Measurements from ENCODE around the gene TCF3. TPM values are rescaled to one million over a fixed set of nuclear protein-coding genes. Genes with fewer than 3 reads are reported as not detected.

The TCF3 gene
- total and polyA plus RNA-seq, 2 of the 8 experiments (the other 6 are each of a cell fraction or from before 2014, with no cell fraction given): 241 to 348 TPM

DNA sequence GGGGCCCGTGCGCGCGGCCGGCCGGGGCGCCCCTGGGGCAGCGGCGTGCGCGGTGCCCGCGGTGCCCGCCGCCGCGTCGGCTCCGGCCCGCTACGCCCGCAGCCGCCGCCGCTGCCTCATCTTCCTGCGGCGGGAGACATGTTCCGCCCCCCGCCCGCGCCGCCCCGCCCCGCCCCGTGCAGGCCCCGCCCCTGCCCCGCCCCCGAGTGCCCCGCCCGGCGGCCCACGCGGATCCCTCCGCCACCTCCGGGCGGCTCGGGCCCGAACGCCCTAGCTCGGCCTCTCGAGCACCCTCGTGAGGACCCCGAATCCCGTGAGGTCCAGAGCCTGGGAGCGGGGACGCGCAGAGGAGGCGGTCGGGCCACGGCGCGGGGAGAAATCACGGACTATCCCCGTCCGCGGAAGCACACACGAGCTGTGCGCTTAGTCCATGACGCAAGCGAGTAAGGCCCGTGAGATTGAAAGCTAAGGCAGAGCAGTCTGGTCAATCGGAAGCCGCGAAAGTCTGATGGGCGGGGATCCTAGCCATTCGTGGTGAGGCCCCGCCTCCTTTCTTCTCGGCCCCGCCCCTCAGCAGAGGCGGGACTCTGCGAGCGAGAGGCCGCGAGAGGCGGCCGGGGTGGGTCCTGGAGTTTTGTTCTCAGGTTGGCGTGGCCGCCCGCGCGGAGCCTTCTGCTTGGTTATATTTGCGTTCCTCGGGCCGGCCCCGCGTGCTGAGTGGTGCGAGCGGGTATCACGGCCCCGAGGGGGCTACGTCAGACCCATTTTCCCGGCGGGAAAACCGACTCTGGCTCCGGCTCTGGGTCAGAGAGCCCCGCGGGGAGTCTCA, at the start of gene TCF3 (continued):
- TF ChIP-seq, protein P1, sequence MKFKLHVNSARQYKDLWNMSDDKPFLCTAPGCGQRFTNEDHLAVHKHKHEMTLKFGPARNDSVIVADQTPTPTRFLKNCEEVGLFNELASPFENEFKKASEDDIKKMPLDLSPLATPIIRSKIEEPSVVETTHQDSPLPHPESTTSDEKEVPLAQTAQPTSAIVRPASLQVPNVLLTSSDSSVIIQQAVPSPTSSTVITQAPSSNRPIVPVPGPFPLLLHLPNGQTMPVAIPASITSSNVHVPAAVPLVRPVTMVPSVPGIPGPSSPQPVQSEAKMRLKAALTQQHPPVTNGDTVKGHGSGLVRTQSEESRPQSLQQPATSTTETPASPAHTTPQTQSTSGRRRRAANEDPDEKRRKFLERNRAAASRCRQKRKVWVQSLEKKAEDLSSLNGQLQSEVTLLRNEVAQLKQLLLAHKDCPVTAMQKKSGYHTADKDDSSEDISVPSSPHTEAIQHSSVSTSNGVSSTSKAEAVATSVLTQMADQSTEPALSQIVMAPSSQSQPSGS (IDR thresholded peaks at IDR 0.05; ENCODE audit: low read length): peak; percentile 94
- peak; percentile 97 for TF ChIP-seq SP4 (IDR thresholded peaks at IDR 0.05; ENCODE audit: low read length)
- no peak for TF ChIP-seq POU5F1 (IDR thresholded peaks at IDR 0.05; ENCODE audit: low read depth, low read length)
- TF ChIP-seq JUN (IDR thresholded peaks at IDR 0.05; ENCODE audit: low read depth, low read length): no peak
- TF ChIP-seq TAF1 (IDR thresholded peaks at IDR 0.05; ENCODE audit: low read depth, low read length): peak; percentile 77
- no peak for TF ChIP-seq GTF2F1 (IDR thresholded peaks at IDR 0.05; ENCODE audit: borderline replicate concordance, low read depth, low read length)
- no peak for TF ChIP-seq GABPA (IDR thresholded peaks at IDR 0.05; ENCODE audit: borderline replicate concordance, insufficient read depth, low read length)
- no peak for TF ChIP-seq HDAC6 (IDR thresholded peaks at IDR 0.05; ENCODE audit: low read depth, low read length)
- no peak for TF ChIP-seq EZH2 (IDR thresholded peaks at IDR 0.05; ENCODE audit: low read depth, low read length, severe bottlenecking)
- TF ChIP-seq, protein P2, sequence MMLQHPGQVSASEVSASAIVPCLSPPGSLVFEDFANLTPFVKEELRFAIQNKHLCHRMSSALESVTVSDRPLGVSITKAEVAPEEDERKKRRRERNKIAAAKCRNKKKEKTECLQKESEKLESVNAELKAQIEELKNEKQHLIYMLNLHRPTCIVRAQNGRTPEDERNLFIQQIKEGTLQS (IDR thresholded peaks at IDR 0.05; ENCODE audit: insufficient read depth, low read depth, low read length): peak; percentile 69; the same call in 1 of the 2 replicates
- peak; percentile 97 for TF ChIP-seq CHD2 (IDR thresholded peaks at IDR 0.05; ENCODE audit: low read length)
- TF ChIP-seq KDM4A (IDR thresholded peaks at IDR 0.05; ENCODE audit: low read depth, low read length, severe bottlenecking): peak; percentile 79
- peak; percentile 71 for TF ChIP-seq TBP (IDR thresholded peaks at IDR 0.05; ENCODE audit: low read depth, low read length)
- TF ChIP-seq RFX5 (IDR thresholded peaks at IDR 0.05; ENCODE audit: borderline replicate concordance, low read depth, low read length): no peak
- TF ChIP-seq SRF (IDR thresholded peaks at IDR 0.05; ENCODE audit: low read depth, low read length): no peak
- no peak for TF ChIP-seq TCF12 (IDR thresholded peaks at IDR 0.05; ENCODE audit: low read depth, low read length)
- TF ChIP-seq CHD1 (IDR thresholded peaks at IDR 0.05; ENCODE audit: low read depth, low read length): no peak
- 0 out of 2 replicates have a peak, but pooled peaks have one; percentile 25 for TF ChIP-seq EGR1 (IDR thresholded peaks at IDR 0.05; ENCODE audit: borderline replicate concordance, low read depth, low read length)
- no peak for TF ChIP-seq BCL11A (IDR thresholded peaks at IDR 0.05; ENCODE audit: low read depth in 2 of 2, low read length in 2 of 2)
- no peak for TF ChIP-seq NANOG (IDR thresholded peaks at IDR 0.05; ENCODE audit: insufficient read depth, low read depth, low read length, poor library complexity, severe bottlenecking)
- 0 out of 2 replicates have a peak, but pooled peaks have one; percentile 13 for TF ChIP-seq POLR2AphosphoS5 (IDR thresholded peaks at IDR 0.05; ENCODE audit: low read depth, low read length)
- TF ChIP-seq SIRT6 (IDR thresholded peaks at IDR 0.05; ENCODE audit: low read length): no peak
- no peak for TF ChIP-seq PHF8 (conservative IDR thresholded peaks at IDR 0.05; ENCODE audit: low read depth, low read length)

All from H1 (cell line).